NK-92 treated with Interleukin-12 subunit alpha and Interleukin-12 subunit beta, amount 100 ng/mL, for 24 hours (cell line): Measurements from ENCODE around the gene NDUFA5.

Experiments used
- DNase-seq: peaks from one replicate; lab custom pipeline; 2025; lab: John Stamatoyannopoulos, UW

NDUFA5 gene

GRCh38 chr7:123502201-123502600 lies 55.4 kb downstream of the NDUFA5 start:
- DNase-seq: no peak

DNA sequence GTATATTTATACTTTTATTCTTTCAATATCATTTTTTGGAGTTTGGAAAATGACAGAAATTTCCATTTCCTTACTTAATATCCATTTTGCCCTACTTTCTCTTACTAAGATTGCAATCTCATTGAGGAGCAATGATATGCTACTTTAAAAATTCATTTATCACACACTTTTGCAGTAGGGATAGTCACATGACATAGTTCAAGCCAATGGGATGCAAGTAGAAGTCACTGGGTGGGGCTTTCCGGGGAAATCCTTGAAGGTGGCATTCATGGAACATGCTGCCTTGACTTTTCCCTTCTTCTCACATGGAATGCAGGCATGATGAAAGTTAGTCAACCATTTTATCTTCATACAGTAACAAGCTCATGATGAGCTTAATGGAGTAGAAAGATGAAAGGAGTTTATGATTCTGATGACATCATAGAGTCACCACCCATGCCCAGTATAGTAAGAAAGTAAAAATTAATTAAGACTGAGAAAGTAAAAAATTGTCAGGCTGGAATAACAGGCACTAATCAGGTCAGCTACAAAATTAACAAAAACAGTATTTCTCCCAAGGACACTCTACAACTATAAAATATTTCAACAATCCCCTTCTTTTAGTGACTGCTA lies 56.6 kb downstream of the NDUFA5 start:
- no peak for DNase-seq

DNA sequence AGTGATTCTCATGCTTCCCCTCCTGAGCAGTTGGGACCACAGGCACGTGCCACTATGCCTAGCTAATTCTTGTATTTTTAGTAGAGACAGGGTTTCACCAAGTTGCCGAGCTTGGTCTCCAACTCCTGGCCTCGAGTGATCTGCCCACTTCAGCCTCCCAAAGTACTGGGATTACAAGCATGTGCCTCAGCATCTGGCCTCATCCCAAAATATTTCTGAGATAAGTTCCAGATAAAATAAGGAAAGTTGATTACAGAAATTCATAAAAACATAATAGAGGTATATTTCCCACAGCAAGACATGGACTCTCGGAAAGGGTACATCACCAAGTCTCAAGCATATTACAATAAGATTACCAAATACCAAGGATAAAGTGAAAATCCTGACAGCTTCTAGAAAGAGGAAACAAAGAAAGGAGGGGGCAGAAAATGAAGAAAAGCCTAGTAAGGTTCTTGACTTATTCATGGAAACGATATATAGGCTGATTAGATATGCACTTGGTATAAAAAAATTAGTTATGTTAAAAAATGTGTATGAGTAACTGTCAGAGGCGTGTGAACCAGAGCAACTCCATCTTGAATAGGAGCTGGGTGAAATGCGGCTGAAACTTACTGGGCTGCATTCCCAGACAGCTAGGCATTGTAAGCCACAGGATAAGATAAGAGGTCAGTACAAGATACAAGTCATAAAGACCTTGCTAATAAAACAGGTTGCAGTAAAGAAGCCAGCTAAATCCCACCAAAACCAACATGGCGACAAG lies 58.2 kb downstream of the NDUFA5 start:
- no peak for DNase-seq

GRCh38 chr7:123498601-123499000 lies 59.0 kb downstream of the NDUFA5 start:
- DNase-seq: no peak

DNA sequence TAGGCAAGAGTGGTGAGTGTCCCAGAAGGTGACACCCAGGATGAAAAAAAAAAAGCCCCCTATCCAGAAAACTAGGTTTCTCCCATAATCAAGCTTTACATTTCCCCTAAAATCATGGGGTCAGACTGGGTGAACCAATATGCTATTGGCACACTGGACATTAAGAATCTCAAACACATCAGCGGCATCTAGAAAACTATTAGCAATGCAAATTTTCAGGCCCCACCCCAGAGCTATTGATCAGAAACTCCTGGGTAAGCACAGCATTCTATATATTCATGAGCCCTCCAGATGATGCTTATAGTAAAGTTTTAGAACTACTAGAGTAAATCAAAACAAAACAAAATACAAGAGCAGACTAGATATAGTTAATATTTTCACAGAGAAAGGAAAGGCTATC lies 59.6 kb downstream of the NDUFA5 start:
- DNase-seq: no peak

- DNase-seq: no peak
Measured at GRCh38 chr7:123494193-123494796, 63.3 kb downstream of the NDUFA5 start.

GRCh38 chr7:123492485-123492884 lies 65.1 kb downstream of the NDUFA5 start:
- no peak for DNase-seq
